GM19099 (cell line): ENCODE measurements around the gene RNU1-3.

Source experiments
- POLR2A ChIP-seq: IDR thresholded peaks from 3 replicates; pipeline ENCODE4 v1.6.1; 2011; ENCODE audit warnings: low read depth; ENCODE audit not compliant: insufficient read length; ENCODE audit errors: extremely low read depth

RNU1-3 gene

GRCh38 chr1:16617114-16617631 lies 49.6 kb downstream of the RNU1-3 start:
- no peak for TF ChIP-seq POLR2A
